Ascending aorta (tissue), 2 donors: Measurements from ENCODE around the gene LIN7A. TPM values are rescaled to one million over a fixed set of nuclear protein-coding genes. Genes with fewer than 3 reads are reported as not detected.

Experiments used
- DNase-seq, 2 donors: peaks; one replicate each; pipeline ENCODE4 v3.0.0-alpha.2; 2019; ENCODE audit warnings: low spot score in 2 of 2
- H3K27ac ChIP-seq, 2 donors: fragments of 200-600 bp; sonication (generic); one replicate each; pipeline ENCODE4 v1.5.1; 2016 to 2017; ENCODE audit warnings: mild to moderate bottlenecking in 1 of 2
- H3K27me3 ChIP-seq: fragments of 200-600 bp; sonication (generic); one replicate; pipeline ENCODE4 v1.5.1; 2017
- H3K36me3 ChIP-seq, 2 donors: fragments of 200-600 bp; sonication (generic); one replicate each; pipeline ENCODE4 v1.5.1; 2016
- H3K4me1 ChIP-seq, 2 donors: fragments of 200-600 bp; sonication (generic); one replicate each; pipeline ENCODE4 v1.5.1; 2016 to 2017; ENCODE audit warnings: mild to moderate bottlenecking in 1 of 2
- H3K4me3 ChIP-seq, 2 donors: fragments of 200-600 bp; sonication (generic); one replicate each; pipeline ENCODE4 v1.5.1; 2016 to 2017; ENCODE audit warnings: mild to moderate bottlenecking in 1 of 2
- H3K9me3 ChIP-seq, 2 donors: fragments of 200-600 bp; sonication (generic); one replicate each; pipeline ENCODE4 v1.5.1; 2016
- intact Hi-C: fragments of 100-400 bp; cut with DNase I; formaldehyde crosslinking; loops from one replicate; pipeline ENCODE4 v1.15.1; 2023
- total RNA-seq: library from RNA; depleted of rRNA; stranded (reverse); fragments of >200 nt; gene quantifications from one replicate; pipeline ENCODE4 v1.1.0, GENCODE V29; 2016
- TF ChIP-seq, protein P1 (sequence below), 3 experiments: fragments of 200-600 bp in 2 of 3; fragments of 450-650 bp in 1 of 3; sonication (generic) in 2 of 3; IDR thresholded peaks; one replicate each; pipeline ENCODE4 v1.5.1; 2016 to 2019; ENCODE audit warnings: antibody characterized with exemption in 3 of 3, mild to moderate bottlenecking in 1 of 3, moderate library complexity in 1 of 3

The LIN7A gene, protein sequence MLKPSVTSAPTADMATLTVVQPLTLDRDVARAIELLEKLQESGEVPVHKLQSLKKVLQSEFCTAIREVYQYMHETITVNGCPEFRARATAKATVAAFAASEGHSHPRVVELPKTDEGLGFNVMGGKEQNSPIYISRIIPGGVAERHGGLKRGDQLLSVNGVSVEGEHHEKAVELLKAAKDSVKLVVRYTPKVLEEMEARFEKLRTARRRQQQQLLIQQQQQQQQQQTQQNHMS
- 4.6 TPM for total RNA-seq

DNA sequence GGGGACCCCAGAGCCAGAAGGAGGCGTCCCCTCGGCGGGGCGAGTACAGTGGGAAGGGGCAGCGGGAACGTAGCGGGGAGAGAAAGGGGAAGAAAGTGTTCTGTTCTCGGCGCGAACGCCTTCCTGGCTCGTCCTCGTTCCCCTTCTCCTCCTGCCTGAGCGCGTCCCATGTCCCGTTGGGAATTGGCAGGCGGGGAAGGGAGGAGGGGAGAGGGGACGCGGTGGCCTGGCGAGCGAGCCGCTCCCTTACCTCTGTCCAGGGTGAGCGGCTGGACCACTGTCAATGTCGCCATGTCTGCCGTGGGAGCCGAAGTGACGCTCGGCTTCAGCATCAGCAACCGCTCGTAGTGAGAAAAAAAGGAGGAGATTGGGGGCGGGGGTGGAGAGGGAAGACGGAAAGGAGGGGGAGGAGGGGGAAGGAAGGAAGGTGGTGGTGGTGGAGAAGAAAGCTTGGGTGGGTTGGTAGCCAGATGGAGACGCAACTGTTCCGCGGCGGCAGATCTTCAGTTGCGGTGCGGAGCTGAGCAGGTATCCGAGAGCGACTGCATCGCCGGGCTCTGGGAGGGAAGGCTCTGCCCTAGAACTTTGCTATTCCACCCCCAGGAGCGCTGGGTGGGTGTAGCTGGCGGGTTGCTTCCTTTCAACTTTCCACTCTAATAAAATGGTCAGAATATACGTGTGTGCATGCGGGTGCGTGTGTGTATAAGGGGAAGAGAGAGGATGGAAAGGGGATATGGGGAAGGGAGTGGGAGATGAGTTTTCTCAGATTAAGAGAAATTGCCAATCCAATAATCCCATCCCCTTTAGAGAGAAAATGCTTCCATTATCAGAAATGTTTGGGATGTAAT lies at the start of gene LIN7A:
TSS of gene LIN7A (minus strand) at position 544 of the 848 bp plus-strand sequence. CDS start at position 332, 212 bp downstream.
- intact Hi-C loops: no loop called here
- TF ChIP-seq, protein P1, sequence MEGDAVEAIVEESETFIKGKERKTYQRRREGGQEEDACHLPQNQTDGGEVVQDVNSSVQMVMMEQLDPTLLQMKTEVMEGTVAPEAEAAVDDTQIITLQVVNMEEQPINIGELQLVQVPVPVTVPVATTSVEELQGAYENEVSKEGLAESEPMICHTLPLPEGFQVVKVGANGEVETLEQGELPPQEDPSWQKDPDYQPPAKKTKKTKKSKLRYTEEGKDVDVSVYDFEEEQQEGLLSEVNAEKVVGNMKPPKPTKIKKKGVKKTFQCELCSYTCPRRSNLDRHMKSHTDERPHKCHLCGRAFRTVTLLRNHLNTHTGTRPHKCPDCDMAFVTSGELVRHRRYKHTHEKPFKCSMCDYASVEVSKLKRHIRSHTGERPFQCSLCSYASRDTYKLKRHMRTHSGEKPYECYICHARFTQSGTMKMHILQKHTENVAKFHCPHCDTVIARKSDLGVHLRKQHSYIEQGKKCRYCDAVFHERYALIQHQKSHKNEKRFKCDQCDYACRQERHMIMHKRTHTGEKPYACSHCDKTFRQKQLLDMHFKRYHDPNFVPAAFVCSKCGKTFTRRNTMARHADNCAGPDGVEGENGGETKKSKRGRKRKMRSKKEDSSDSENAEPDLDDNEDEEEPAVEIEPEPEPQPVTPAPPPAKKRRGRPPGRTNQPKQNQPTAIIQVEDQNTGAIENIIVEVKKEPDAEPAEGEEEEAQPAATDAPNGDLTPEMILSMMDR (IDR thresholded peaks at IDR 0.05): no peak
- no peaks in the 10 kb centered on the region for H3K4me1 ChIP-seq
- H3K36me3 ChIP-seq: no peaks in the 10 kb centered on the region
- H3K9me3 ChIP-seq: no peaks in the 10 kb centered on the region
- H3K4me3 ChIP-seq: peak within 1 kb of the TSS; percentile 70 to 76
- peak in 1 of 2 donors; percentile 60 for DNase-seq
- H3K27me3 ChIP-seq: no peaks in the 10 kb centered on the region
- peak within 1 kb of the TSS; percentile 9 to 48 for H3K27ac ChIP-seq

DNA sequence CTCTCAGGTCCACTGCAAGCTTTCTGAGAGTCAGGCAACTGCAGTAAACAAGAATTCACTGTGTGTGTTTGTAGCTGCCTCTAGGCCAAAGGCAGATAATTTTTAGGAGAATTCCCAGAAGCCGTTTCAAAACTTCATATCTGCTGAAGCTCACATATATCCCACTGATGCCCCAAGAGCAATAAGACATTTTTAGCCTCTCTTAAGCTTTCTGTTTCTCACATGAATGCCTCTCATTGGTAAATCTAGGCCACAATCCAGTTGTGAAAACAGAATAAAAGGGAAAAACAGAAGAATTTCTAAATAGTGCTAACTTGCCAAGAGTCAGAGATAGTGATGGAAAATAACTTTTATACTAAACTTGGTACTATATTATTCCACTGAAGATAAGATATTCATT lies 48.5 kb upstream of the LIN7A start:
- TF ChIP-seq, protein P1 (IDR thresholded peaks at IDR 0.05): no peak
- no peak for DNase-seq
- Histone ChIP-seq H3K27me3 (no peaks in the 10 kb centered on the region), H3K4me3 (no peak overlapping the region), H3K36me3 (no peaks in the 10 kb centered on the region), H3K4me1 (no peaks in the 10 kb centered on the region), H3K27ac (no peak overlapping the region), H3K9me3 (no peaks in the 10 kb centered on the region)
- intact Hi-C loops: no loop called here

DNA sequence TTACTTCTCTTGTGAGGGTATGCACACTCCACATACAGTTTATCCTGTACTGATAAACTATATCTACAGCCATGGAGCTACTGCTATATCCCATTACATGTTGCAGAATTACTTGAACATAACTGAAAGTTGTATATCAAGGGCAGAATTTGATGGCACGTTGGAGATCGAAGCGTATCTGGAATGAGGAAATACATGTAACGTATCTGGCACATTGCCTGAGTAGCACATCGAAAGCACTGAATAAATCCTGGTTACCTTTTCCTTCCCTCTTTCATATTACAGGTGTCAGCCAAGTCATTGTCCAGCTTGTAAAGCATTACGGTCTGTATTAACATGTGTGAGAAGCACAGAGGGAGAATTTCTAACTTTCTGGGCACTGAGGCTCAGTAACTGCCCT lies 42.1 kb upstream of the LIN7A start:
- H3K36me3 ChIP-seq: no peaks in the 10 kb centered on the region
- no peak overlapping the region for H3K4me3 ChIP-seq
- no peaks in the 10 kb centered on the region for H3K4me1 ChIP-seq
- DNase-seq: no peak
- H3K27me3 ChIP-seq: no peaks in the 10 kb centered on the region
- no peak overlapping the region for H3K27ac ChIP-seq
- TF ChIP-seq, protein P1 (IDR thresholded peaks at IDR 0.05): no peak
- intact Hi-C loops: no loop called here
- H3K9me3 ChIP-seq: no peaks in the 10 kb centered on the region

DNA sequence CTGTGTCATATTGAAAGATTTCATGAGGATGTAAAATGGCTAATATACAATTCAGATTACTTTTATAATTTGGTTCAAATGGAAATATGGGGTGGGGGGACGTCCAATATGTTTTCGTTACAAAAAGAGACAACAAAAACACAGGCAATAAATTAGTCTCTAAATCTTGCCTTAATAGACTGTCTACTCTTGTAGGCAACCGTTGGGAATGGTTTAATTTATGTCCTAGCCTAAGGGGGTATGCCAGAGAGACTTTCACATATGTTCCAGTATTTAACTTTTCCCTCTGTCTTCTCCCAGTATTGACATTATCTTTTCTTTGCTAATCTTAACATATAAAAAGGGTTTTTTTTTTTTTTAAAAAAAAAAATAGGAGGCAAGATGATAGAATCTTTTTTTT lies 41.5 kb upstream of the LIN7A start:
- Histone ChIP-seq H3K27me3 (no peaks in the 10 kb centered on the region), H3K9me3 (no peaks in the 10 kb centered on the region), H3K4me3 (no peak overlapping the region), H3K4me1 (no peaks in the 10 kb centered on the region), H3K36me3 (no peaks in the 10 kb centered on the region), H3K27ac (no peak overlapping the region)
- no peak for DNase-seq
- intact Hi-C loops: no loop called here
- TF ChIP-seq, protein P1 (IDR thresholded peaks at IDR 0.05): no peak

DNA sequence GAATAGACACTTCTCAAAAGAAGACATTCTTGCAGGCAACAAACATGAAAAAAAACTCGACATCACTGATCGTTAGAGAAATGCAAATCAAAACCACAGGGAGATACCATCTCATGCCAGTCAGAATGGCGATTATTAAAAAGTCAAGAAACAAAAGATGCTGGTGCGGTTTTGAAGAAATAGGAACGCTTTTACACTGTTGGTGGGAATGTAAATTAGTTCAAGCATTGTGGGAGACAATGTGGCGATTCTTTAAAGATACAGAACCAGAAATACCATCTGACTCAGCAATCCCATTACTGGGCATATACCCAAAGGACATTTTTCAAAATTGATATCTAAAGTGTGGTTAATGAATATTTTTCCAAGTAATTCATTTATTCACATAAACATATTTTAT lies 39.6 kb upstream of the LIN7A start:
- H3K36me3 ChIP-seq: no peaks in the 10 kb centered on the region
- no peaks in the 10 kb centered on the region for H3K4me1 ChIP-seq
- H3K27me3 ChIP-seq: no peaks in the 10 kb centered on the region
- TF ChIP-seq, protein P1 (IDR thresholded peaks at IDR 0.05): no peak
- DNase-seq: no peak
- no peak overlapping the region for H3K27ac ChIP-seq
- no peaks in the 10 kb centered on the region for H3K9me3 ChIP-seq
- intact Hi-C loops: no loop called here
- no peak overlapping the region for H3K4me3 ChIP-seq
